ENCODE data around the gene FMNL3.
"Not testable (repeated sequence)": the region's sequence is repeated elsewhere in the genome, so short reads cannot be mapped to it uniquely, and the experiment has no call there.

The FMNL3 gene

GRCh38 chr12:49707128-49707811, at the start of gene FMNL3:
Gene FMNL3 (minus strand): TSS chr12:49707405. CDS start chr12:49707180, 225 bp downstream.
- DNase-seq (ENCODE audit: low read depth) = peak; percentile 95

- DNase-seq (ENCODE audit: low read depth) = no peak
Observed at GRCh38 chr12:49750996-49751393, 43.8 kb upstream of the FMNL3 start.

- DNase-seq (ENCODE audit: low read depth) = no peak
Observed at GRCh38 chr12:49750027-49750995, 43.1 kb upstream of the FMNL3 start.

GRCh38 chr12:49748800-49749199, 41.6 kb upstream of the FMNL3 start:
- DNase-seq (ENCODE audit: low read depth) = no peak

GRCh38 chr12:49748306-49748705, 41.1 kb upstream of the FMNL3 start:
- DNase-seq (ENCODE audit: low read depth) = no peak

- no peak for DNase-seq (ENCODE audit: low read depth)
Observed at GRCh38 chr12:49744363-49744885, 37.2 kb upstream of the FMNL3 start.

GRCh38 chr12:49741882-49742620, 34.8 kb upstream of the FMNL3 start:
- DNase-seq (ENCODE audit: low read depth) = peak; percentile 53

GRCh38 chr12:49740930-49741881, 34.0 kb upstream of the FMNL3 start, which contains the start of gene TMBIM6:
Gene TMBIM6 (plus strand): TSS chr12:49741557. CDS start chr12:49752494, 10,937 bp downstream.
- DNase-seq (ENCODE audit: low read depth) = peak; percentile 97

- not testable (repeated sequence) for DNase-seq (ENCODE audit: low read depth)
Observed at GRCh38 chr12:49740277-49740676, 33.1 kb upstream of the FMNL3 start.

- not testable (repeated sequence) for DNase-seq (ENCODE audit: low read depth)
Observed at GRCh38 chr12:49738721-49739120, 31.5 kb upstream of the FMNL3 start.

GRCh38 chr12:49734900-49735299, 27.7 kb upstream of the FMNL3 start:
- not testable (repeated sequence) for DNase-seq (ENCODE audit: low read depth)

GRCh38 chr12:49733219-49734017, 26.2 kb upstream of the FMNL3 start:
- no peak for DNase-seq (ENCODE audit: low read depth)

- DNase-seq (ENCODE audit: low read depth) = no peak
Observed at GRCh38 chr12:49730568-49731101, 23.4 kb upstream of the FMNL3 start.

GRCh38 chr12:49730050-49730449, 22.8 kb upstream of the FMNL3 start:
- no peak for DNase-seq (ENCODE audit: low read depth)

GRCh38 chr12:49728446-49728845, 21.2 kb upstream of the FMNL3 start:
- no peak for DNase-seq (ENCODE audit: low read depth)

- not testable (repeated sequence) for DNase-seq (ENCODE audit: low read depth)
Observed at GRCh38 chr12:49721355-49721754, 14.2 kb upstream of the FMNL3 start.

GRCh38 chr12:49720214-49720613, 13.0 kb upstream of the FMNL3 start:
- DNase-seq (ENCODE audit: low read depth) = no peak

GRCh38 chr12:49717800-49718199, 10.6 kb upstream of the FMNL3 start:
- not testable (repeated sequence) for DNase-seq (ENCODE audit: low read depth)

GRCh38 chr12:49716553-49716952, 9.3 kb upstream of the FMNL3 start:
- no peak for DNase-seq (ENCODE audit: low read depth)

GRCh38 chr12:49713952-49714351, 6.7 kb upstream of the FMNL3 start:
- not testable (repeated sequence) for DNase-seq (ENCODE audit: low read depth)
